ENCODE results near the gene CABP7.
A peak's percentile ranks its signal among the peaks of the same experiment; 100 is the strongest.

Gene CABP7

GRCh38 chr22:29722587-29722986, 2.8 kb downstream of the CABP7 start:
- DNase-seq (ENCODE audit: low read depth in 3 of 3) = no peak

DNA sequence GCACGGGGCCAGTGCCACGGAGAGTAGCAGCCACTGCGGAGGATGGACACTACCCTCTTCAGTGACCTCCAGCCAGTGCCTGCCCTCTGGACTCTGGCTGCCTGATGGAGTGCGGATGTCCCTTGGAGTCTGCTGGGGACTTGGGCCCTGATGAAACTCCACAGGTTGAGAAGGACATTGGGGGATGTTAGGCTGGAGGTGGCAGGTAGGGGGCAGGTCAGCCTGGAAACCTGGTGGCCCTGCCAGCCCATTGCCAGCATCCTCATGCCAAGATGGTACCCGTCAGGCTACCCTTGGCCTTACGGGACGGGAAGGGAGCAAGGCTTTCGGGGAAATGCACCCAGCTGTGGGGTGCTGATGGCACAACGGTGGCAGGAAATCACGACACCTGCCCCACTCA, 4.0 kb downstream of the CABP7 start:
- no peak for DNase-seq (ENCODE audit: low read depth in 3 of 3)

- DNase-seq (ENCODE audit: low read depth in 3 of 3) = no peak
Observed at GRCh38 chr22:29724843-29725242, 5.0 kb downstream of the CABP7 start.

DNA sequence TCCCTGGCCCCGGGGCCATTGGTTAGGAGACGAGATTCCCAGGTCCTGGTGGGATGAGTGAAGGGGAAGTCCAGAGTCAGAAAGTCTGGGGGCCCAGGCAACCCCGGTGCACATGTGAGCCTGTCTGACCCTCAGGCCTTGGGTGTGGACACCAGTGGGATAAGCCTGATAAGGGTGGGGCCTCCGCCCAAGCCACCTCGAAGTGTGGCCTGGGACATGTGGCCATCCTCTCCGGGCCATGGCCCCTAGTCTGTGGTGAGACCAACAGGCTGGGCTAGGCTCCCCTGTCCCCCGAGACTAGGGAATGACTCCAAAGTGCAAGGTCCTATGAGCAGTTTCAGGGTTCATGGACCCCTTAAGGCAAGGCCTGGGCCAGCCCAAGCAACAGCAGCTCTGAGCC, 6.3 kb downstream of the CABP7 start:
- DNase-seq (ENCODE audit: low read depth in 3 of 3) = no peak

DNA sequence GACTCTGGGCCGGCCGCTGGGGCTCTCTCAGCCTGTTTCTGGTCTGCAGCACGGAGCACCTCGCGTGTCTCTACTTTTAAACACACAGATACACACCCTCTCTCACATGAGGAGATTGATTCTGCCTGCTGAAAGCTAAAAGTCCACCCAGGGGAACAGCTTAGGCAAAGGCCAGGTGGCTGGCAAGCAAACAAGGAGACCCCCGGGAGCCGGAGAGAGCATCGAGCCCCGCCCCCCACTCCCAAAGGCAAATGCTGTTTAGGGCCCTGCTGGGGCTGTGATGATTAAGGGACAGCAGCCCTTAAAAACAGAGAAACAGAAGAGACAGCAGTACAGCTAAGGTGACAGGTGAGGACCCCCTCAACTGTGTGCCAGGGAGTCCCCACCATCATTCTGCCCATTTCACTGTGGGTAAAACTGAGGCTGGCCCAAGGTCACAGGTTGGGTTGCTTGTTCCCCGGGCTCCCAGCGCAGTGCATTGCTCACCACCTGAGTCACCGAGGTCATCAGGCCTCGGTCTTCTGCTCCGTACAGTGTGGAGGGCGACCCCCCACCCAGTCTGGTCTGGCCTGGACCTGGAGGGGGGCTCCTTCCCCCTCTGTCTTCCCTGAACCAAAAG, 6.8 kb downstream of the CABP7 start:
- DNase-seq (ENCODE audit: low read depth in 3 of 3) = no peak

- DNase-seq (ENCODE audit: low read depth in 3 of 3) = peak in 1 of 3 experiments; percentile 22
Observed at GRCh38 chr22:29727131-29727523, 7.3 kb downstream of the CABP7 start.

GRCh38 chr22:29729161-29729560, 9.4 kb downstream of the CABP7 start:
- no peak for DNase-seq (ENCODE audit: low read depth in 3 of 3)

- no peak for DNase-seq (ENCODE audit: low read depth in 3 of 3)
Observed at GRCh38 chr22:29731058-29731850, 11.5 kb downstream of the CABP7 start.

- no peak for DNase-seq (ENCODE audit: low read depth in 3 of 3)
Observed at GRCh38 chr22:29732883-29733282, 13.1 kb downstream of the CABP7 start.

DNA sequence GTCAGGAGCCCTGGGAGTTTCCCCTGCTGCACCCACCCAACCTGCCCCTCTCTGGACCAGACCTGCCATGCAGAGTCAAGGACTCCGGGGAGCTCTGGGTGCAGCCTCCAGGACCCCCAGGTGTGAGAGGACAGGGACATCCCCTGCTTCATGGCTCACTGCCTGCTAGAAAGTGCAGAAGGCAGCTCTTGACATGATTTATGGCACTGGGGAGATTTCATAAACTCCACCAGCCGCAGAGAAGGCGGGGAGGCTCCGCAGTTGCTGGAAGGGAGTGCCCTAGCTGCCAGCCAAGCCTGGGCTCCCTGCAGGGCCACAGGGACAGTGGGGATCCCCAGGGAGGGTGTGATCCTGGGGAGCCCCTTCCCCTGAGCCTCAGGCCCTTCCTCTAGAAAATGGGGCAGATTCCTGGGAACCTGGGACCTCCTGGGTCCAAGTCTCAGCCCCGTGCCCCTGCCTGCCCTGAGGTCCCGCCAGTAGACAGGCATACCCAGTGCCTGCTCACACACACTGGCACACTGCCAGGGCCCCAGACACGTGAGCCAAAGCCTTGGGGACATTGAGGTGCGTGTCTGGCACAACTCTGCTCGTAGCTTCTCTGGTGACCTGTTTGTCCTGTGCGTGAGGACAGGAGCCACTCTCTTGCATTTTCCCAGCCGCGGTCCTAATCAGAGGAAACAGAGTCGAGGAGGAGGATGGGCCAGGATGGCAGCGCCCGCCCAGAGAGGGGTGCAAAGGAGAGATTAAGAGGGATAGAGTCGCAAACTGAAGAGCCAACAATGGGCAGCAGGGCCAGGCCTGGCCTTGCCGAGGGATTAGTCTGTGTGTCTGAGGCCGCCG, 13.8 kb downstream of the CABP7 start:
- DNase-seq (ENCODE audit: low read depth in 3 of 3) = no peak

DNA sequence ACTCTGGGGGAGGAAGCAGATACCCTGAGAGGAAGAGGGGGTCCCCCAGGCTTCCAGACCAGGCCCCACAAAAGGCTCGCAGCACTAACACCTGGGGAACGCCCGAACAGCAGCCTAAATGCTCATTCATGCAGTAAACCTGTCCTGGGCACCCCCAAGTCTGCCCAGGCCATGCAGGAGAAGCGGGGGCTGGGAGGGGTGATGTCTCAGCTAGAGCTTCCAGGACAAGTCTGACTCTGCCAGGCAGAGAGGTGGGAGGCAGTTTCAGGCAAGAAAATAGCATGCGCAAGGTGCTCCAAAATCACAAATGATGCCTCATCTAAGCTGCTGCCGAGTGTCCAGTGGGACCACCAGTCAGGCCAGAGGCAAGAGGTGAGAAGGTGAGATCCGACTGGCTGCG, 14.6 kb downstream of the CABP7 start:
- DNase-seq (ENCODE audit: low read depth in 3 of 3) = no peak

DNA sequence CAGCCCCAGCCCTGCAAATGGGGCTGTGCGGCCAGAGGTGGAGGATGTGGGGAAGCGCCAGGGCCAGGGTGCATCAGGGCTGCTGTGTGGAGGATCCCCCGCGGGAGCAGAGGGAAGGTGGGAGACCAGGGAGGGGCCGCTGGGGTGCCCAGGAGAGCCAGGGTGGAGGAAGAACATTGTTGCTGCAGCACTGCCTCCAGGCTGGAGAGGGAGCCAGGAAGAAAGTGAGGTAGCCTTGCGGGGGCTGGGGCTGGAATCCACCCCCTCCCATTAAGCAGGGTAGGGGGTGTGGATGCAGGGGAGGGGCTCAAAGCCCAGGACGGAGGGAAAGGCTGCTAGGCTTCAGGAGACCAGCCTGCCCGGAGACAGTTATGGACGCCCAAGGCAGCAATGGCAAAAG, 15.0 kb downstream of the CABP7 start:
- DNase-seq (ENCODE audit: low read depth in 3 of 3) = no peak

DNA sequence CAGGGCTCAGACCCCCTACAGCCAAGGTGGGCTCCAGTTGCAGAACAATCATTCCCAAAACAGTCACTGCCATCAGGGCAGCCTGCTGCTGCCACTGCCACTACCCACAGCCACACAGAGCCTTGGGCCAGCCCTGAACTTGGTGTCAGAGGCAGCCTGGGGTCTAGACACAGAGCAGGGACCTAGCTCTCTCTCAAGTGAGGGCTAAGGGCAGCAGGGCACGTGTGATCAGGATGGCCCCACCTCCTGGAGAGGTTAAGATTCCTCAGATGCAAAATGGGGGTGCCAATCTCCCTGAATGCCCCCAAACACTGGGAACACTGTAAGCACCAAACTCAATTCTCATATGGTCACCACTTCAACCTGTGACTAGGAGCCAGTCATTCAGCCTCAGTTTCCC, 15.6 kb downstream of the CABP7 start:
- DNase-seq (ENCODE audit: low read depth in 3 of 3) = no peak

DNA sequence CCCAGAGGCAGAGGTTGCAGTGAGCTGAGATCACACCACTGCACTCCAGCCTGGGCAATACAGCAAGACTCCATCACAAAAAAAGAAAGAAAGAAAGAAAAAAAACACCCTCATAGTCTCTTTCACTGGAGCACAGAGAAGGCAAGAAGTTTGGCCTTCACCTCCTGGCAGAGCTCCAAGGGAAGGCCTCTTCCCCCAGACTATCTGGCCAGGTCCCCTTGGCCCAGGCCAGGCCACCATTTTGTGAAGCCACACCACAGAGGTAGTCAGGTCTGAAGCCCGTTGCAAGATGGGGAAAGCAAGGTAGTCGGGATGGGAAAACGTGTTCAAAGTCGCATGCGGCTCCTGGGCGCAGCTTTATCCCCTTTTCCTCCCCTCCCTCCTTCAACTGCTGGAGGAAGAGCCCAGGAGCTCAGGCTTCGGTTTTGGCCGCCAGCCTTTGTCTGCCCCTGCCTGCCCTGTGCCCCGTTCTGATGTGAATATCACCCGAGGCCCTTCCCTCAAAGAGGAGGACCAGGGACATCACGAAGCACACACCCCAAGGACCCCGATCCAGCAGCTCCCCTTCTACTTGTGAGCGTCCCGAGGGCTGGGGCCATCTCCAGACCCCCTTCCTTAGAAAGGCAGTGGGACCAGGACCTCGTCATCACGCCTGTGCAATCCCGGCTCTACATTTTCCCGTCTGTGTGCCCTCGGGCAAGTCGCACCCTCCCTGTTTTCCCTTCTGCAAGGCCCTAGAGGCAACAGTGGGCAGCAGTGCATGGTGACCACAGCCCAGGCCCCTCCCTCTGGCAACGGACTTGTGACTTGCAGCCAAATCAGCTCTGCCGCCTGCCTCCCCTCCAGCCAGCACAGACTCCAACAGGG, 17.7 kb downstream of the CABP7 start:
- no peak for DNase-seq (ENCODE audit: low read depth in 3 of 3)

- DNase-seq (ENCODE audit: low read depth in 3 of 3) = no peak
Observed at GRCh38 chr22:29738118-29738815, 18.5 kb downstream of the CABP7 start.

DNA sequence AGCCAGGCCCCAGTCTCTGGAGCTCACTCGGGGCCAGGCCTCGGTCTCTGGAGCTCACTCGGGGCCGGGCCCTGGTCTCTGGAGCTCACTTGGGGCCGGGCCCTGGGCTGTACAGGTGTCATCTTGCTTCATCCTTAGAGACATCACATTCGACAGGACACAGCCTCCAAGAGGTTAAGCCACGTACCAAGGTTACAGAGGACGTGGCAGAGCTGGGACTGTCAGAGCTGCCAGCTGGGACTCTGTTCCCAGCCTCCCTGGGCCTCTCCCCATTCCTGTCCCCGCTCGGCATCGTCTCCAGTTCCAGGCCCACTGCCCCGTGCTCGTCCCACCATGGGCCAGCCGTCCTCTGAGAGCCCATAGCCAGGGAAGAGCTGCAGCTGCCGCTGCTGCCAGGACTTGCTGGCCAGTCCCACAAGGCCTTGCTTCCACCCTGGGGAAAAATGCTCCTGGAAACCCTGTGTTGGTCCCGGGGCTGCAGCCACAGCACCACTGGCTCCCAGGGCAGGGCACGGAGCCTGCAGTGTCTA, 19.6 kb downstream of the CABP7 start:
- no peak for DNase-seq (ENCODE audit: low read depth in 3 of 3)

DNA sequence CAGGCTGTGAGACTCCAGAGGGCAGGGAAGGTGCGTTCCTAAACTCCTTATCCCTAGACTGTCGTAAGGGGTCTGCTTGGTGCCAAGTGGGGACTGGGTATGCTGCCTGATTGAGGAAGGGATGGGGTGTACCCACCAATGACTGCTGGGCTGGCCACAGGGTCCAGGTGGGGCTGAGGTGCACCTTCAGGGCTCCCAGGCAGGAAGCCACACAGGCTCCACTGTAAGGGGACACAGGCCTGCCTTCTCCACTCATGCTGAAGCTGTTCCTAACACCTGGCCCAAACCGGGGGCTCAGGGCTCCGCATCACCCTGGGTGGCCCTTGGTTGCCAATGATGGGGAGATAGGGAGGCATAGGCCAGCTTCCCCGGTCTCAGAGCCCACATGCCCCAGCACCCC, 20.4 kb downstream of the CABP7 start:
- DNase-seq (ENCODE audit: low read depth in 3 of 3) = no peak

- DNase-seq (ENCODE audit: low read depth in 3 of 3) = no peak
Observed at GRCh38 chr22:29741926-29742325, 22.1 kb downstream of the CABP7 start.

GRCh38 chr22:29742326-29742725, 22.5 kb downstream of the CABP7 start:
- no peak for DNase-seq (ENCODE audit: low read depth in 3 of 3)

DNA sequence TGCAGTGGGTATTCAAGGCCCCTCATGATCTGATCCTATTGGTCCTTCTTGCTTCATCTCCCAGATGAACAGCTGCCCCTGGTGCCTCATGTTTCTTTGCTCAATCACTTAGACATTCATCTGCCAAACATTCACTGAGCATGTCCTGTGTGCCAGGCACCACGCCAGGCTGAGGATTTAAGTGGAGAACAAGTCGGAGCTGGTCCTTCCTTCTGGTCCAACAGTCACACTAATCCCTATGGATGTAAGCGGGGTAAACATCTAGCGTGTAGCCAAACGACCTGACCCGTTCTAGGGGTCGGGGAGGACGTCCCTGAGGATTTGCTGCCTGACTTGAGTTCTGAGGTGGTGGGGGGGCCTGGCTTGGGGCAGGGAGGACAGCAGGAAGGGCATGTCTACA, 25.1 kb downstream of the CABP7 start:
- no peak for DNase-seq (ENCODE audit: low read depth in 3 of 3)

DNA sequence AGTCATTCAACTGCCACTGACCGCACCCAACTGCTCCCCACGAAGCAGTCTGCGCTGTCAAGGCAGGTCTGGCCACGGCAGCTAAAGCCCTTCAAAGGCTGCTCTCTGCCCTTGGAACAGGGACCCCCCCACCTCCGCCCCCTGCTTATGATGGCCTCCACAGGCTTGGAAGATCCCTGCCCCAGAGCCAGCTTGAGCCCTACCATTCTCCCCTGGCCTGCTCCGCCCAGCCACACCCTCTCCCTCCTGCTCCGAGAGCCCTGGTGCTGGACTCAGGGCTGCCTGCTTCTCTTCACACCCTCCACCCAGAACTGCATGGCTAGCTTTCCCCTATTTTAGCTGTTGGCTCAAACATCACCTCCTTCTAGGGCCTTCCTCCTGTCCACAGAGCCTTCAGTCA, 28.0 kb downstream of the CABP7 start:
- DNase-seq (ENCODE audit: low read depth in 3 of 3) = no peak
